Ecto neural progenitor cell (in vitro differentiated cells): ENCODE results near the gene CNR1.
A peak's percentile ranks its signal among the peaks of the same experiment; 100 is the strongest.
"Not testable (repeated sequence)": the region's sequence is repeated elsewhere in the genome, so short reads cannot be mapped to it uniquely, and the experiment has no call there.

ENCODE experiments used
- DNase-seq: peaks from one replicate; pipeline ENCODE4 v3.0.0-alpha.2; 2018; ENCODE audit warnings: low spot score

Gene CNR1

DNA sequence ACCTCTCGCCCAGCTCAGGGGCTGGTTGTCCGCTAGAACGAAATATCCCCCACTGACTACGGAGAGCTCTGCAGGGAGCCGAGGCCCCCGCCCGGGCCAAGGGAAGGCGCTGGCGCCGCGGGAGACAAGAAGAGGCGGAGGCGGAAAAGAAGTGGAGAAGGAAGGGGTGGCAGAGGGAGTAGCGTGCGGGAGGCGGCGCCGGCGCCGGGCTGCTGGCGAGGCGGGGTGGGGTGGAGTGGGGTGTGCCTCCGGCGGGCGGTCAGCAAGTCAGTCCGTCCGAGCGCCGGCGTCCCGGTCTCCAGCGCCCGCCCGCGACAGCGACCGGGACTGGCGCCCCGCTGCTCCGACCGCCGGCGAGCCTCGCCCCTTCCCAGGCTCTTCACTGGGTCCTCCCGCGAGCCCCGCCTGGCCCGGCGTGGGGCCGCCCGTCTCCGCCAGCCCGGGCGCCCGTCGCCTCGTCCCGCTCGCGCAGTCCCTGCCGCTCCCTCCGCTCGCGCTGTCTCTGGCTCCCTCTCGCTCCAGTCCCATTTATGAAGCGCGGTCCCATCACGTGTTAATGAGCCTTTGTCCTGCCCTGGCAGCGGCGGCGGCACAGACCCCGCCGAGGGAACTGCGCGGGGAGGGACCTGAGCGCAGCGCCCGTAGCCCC, at the start of gene CNR1:
Gene CNR1, minus strand, starts transcription at position 504 of the 649 bp plus-strand sequence. CDS start 21,073 bp downstream, outside the sequence.
- peak; percentile 72 for DNase-seq

DNA sequence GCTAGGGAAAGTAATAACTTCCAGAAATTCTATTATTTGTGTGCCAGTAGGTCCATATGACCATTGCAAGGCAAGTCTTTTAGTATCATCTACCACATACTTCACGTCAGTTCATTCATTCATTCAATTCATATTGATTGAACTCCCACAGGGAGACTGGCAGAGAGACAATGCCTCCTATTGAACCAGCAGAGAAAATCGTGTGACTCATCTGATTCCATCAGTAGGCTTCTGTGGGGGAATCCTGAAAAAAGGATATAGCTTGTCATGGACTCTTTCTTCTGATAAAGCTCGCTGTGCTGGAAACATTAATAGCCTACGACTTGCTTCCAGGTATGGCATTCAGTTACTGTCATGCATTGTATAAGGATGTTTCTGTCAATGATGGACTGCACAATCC, 45.3 kb upstream of the CNR1 start:
- DNase-seq: no peak

DNA sequence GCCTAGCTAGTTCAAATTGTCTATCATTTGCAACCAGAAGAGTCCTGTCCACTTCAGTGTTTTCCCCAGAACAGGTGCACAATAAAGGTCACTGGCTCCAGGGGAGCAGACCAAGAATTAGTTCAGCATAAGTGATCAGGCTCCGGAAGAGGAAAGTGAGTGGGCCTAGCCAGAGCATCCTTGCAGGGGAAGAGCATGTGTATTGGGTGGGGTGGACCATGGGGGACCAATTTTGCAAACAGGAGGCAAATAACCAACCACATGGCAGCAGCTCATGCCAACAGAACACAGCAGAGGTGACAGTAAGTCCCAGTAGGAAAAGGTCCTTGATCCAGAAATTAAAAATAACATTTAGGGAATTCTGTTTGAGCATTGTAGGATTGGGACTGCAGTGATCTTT, 43.2 kb upstream of the CNR1 start:
- no peak for DNase-seq

DNA sequence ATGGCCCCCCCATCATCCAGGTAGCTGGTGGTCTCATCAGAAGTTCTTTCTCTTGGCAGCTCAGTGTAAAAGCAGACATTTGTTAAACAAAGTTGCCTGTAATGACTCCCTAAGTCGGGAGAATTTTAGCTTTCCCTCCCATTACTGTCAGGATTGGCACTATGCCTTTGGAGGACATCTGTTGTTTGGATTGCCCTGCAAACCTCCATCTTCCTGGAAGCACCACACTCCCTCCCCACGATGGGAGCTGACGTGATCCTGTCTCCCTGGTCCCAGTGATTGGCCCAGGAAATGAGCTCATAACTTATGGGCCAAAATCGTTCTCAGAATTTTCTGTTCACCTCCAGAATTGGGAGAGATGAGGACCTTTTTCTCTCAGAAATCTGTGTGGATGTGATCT, 42.6 kb upstream of the CNR1 start:
- DNase-seq: no peak

DNA sequence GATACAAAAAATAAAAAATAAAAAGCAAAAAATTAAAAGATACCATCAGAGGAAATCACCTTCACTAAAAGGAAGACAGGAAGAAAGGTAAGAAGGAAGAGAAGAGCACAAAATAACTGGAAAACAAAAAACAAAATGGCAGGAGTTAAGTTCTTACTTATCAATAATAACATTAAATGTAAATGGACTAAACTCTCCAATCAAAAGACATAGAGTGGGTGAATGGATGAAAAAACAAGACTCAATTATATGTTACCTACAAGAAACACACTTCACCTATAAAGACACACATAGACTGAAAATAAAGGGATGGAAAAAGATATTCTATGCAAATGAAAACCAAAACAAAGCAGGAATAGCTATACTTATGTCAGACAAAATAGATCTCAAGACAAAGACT, 35.6 kb upstream of the CNR1 start:
- DNase-seq: not testable (repeated sequence)

DNA sequence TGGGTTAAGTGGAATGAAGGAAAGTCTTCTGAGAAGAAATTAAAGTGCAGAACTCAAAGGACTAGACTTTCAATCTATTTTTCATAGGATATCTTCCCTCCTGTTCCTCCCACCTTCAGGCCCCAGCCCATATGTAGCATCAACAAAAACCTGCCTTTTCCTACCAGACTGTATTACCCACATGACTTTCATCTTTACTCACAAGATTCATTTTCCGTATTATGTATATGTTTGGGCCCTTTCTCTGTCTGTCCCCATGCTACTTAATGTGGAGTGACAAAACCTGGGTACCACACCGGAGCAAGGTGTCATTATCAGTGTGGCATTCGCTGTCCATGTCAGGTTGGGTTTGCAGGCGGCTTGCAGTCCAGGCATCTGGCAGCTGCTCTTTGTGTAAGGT, 18.8 kb upstream of the CNR1 start:
- DNase-seq: no peak

DNA sequence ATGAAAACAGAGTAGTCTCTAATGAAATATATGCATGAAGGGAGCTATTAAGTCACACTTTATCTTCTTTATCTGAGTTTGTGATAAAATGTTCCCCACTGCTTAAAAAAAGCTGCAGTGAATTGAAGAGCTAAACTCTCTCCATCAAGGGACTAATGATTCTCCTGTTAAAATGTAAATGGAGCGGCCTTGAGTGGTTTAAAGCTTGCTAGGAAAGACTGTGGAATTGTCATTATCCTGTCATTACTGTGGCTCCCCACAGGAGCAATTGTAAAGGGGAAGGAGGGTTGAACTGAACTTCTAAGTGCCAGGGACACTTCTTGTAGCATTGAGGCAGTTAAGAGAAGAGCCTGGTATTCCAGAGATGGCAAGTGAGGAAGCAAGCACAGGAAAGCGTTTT, 17.3 kb upstream of the CNR1 start:
- DNase-seq: no peak

DNA sequence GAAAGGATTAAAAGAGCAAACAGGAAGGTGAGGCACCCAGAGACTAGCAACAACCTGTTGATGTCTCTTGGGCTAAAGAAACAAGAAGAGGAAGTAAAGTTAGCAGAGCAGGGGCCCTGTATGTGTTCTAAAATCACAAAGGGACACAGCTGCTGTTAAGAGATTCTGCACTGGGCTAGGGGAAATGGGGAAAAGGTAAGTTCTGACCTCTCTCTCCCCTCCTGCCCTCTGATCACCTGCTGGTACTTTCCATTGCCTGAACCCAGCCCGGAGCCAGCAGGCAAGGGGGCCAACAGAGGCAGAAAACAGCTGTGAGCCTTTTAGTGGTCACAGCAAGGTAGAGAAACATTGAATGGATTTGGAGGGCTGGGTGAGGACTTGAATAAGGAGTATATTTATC, 13.5 kb upstream of the CNR1 start:
- DNase-seq: no peak

DNA sequence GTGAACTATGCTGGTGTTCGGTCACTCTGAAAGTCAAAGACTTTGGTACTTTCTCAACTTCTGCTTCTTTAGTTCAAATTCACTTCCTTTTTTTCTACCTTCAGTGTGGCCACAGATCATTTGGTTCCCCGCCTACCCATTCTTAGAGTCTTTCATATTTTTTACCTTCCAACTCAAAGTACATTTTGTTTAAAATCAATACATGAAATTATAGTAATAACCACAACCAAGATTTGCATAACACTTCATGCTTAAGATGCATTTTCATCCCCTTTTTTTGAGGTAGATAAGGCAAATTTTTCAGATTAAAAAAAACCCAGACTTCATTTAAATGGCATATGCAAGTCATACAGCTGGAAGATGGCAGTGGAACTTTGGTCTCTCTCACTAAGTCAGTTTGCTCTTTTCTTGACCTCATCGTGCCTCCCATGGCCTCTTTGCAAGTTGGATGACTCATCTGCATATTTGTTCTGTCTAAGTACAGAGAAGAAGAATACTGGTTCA, 11.9 kb upstream of the CNR1 start:
- no peak for DNase-seq

DNA sequence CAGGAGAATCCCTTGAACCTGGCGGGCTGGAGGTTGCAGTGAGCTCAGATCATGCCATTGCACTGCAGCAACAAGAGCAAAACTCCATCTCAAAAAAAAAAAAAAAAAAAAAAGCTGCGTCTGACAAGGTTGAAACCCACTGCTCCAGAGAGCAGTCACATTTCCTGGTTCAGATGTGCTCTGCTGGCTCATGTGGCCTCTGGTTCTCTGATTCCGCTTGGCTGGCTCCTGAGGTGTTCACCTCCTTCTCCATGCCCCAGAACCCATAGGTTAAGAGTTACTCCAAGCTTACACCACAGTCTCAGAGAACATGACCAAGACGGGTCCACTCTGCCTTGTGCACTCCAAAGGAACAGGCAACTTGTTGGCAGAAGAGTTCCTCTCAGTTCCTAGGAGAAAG, 8.8 kb upstream of the CNR1 start:
- DNase-seq: no peak

DNA sequence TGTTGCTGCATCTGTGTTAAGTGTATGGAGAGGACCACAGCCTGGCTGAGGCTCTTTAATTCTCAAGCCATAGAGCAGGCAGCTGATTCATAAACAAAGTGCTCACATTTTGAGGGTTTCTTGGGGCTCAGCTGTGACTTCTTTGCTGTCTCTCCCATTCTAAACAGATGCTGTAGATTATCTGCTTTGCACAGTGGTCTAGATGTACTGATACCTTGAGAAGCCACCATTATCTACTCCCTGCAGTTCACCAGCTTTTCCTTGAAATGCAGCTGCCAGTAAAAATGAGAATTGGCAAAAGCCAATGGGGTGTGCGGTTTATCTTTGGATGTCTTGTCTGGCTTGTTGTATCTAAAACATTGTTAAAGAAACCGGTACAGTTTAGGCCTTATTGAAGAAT, 5.2 kb upstream of the CNR1 start:
- no peak for DNase-seq

DNA sequence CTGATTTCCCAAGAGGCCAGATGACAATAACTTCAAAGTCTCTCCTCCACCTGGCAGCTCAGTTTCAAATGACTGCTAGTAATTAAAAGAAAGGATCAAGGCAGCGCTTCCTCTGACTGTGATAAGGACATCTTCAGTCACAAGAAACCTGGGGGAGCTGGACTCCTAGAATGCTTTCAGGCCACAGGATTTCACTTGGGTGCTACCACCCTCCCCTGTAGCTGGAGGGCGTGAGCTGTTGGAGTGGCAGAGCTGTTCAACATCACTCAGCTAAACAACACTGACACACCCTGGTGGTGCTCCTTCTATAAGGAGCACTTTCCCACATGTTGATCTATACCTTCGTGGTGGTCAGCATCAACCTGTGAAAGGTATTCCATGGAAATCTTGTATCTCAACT, 2.2 kb upstream of the CNR1 start:
- DNase-seq: no peak

DNA sequence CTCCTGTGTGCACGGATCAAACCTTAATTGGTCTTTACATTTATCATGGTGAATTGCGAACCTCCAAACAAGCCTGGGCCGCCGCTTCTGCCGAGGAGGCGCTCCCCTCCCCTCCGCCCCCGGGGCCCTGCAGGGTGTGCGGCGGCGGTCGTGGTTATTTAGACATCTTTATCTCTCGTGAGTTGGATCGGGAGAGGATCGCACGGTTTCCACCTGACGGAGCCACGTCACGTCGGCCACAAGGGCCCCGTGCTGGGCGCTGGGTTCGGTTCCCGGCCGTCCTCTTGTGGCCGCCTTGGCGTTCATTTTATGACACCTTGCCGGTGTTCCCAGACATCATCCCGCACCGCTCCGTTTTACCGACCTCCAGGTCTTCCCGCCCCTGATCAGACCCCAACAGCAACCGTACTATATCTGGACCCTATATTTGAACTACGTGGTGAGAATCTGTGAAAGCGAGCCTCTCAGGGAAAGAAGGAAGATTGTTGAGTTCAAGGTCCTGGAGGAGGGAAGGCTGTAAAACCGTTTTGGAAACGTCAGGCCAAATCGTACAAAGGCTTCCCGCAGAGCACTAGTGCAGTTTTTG, 1.3 kb upstream of the CNR1 start:
- DNase-seq: peak; percentile 54

DNA sequence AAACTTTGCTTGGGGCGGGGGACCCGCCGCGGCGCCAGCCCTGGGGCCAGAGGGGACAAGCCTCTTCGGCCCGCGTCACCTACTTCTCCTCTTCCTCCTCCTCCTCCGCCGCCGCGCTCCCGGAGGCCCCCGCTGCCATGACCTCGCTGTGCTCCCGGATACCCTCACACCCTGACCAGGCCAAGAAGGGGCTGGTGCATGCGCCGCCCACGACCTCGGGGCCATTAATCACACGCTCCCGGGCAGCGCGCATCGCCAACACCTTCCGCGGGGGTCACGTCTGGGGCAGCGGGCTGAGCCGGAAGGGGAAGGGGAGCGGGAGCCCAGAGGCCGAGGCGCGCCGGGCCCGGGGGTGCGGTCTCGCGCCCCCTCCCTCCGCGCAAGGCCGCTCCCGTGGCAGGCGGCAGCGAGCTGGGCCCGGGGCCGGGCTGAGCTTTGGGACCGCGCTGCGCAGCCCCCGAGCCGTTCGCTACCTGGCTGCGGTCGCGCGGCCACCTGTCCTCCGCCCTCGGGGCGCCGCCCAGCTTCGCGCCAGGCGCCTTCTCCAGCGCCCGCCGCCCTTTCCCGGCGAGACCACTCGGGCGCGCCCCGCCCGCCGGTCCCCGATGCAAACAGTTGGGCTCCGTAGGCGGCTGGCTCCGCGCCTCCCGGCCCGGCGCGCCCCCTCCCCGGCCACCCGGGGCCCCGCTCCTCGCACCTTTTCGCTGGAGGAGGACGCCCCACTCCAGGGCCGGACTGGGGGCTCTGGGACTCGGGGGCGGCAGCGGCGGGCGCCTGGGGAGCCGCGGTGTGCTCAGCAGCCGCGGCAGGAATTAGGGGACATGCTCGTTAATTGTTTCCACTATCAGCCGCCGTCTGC, 575 bp upstream of the CNR1 start:
- DNase-seq: peak; percentile 57

DNA sequence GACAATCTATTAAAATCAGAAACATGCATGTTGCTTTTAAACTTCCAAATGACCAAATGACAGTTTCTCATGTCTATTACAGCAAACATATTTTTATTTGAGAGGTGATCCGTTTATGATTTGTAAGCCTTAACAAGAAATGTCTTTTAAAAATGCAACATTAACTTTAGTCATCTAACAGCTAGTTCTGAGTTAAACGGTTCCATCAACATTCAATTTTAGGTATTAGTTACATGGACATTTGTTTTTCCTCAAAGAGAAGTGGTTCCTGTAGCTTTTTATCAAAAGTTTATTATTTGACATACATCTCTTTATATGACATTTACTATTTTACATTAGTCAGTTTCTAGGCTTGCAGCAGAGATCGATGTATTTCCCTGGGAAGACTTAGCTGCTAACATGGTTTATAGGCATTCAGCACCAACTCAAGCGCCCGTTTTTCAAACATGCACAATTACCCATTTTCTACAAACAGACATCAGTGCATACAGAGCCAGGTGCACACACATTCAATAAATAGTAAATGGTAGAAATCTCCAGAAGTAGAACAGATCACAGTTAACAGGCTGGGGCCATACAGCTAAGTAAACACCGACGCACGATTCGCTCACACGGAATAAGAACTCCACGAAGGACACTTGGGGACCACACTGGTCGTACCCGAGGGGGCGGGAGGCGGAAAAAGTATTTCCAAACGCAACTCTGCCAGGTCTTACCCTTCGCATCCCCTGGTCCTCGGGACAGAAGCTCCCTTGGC, 882 bp downstream of the CNR1 start:
- DNase-seq: no peak

DNA sequence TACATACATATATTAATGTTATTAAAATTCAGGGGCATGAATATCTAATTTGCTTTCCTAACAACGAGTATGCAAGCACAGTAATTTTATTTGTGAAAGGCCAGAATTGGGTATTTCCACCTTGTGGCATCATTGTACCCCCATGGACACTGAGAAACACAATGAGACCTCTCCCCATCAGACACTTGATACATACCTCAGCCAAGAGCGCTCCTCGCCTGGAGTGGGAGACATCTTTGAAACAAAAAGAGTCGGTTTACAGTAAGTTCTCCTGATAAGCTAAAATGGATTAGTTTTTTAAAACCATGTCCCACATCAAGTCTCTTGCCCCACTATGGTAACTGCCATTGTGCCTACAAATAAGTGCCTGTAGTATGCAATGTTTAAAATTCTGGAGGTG, 2.1 kb downstream of the CNR1 start:
- no peak for DNase-seq

DNA sequence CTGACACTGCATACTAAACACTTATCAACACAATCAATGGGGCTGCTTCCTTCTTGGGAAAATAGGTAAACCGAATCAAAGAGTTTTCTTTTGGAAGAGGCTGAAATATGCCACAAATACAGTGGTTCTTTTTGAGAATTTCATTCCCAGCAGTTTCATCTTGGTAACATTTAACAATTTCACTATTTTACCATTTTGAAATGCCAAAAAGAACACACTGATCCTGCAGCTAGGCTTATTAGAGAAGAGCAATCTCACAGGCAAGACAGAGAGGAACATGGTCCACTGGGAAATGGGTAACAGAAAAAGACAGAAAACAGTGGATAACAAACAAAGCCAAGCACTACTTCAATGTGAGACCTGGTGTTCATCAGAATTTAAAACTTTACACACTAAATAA, 2.5 kb downstream of the CNR1 start:
- no peak for DNase-seq

DNA sequence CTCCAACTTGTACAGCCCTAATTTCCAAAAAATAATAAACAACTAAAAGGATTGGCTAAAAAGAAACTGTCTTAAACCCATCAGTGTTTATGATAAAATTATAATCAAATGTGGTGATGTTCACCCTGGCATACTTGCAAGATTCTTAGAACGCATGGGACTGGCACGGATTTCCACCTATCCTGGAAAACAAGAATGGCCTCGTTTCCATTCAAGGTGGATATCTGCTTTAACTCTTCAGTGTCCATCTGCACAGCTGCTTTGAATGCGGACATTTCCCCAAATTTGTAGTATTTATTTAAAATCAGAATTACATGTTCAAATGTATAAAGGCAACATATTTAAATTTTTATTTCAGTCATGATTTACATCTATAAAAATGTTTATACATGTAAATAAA, 4.2 kb downstream of the CNR1 start:
- DNase-seq: no peak

DNA sequence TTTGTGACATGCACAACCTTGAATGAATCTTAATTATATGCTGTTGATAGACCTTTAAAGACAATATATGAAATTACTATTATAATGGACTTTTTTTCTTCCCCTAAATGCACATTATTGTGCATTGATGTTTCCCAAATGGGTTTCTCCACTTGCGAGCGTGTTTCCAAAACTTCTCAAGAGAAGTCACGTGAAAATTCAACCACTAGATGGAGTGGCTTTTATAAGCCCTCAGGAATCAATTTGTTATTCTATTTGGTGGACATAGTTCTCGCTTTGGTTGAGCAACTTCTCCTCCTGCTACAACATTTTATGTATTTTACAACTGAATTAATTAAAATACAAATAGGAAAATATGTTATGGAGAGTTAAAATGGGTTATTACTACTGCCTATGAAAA, 9.0 kb downstream of the CNR1 start:
- no peak for DNase-seq

DNA sequence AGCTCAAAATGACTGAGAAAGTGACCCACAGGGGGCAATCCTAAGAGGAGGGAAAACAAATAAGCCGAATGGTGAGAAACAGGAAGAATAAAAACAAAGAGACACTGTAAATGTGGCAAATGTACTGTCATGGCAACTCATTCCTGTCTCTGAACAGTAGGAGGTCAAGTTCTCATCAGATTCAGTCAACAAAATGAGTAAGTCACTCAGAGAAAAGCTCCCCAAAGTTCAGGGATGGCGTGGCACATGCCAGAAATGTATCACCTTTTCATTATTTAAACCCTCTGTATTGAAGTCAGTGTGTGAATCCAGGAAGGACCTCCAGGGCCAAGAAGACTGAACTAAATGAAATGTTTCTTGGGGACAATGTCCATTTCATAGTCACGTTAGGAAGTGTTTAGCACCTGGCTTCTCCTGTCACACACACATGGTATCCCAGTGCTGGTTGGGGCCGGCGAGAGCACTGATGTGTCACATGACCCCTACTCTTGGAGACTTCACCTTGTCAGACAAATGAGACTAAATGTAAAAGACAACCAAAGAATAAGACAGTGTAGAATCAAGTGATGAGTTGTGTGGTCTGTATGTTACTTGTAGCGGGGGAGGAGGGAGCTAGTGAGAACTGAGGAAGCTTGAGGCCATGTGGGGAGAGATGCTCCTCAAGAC, 20.7 kb downstream of the CNR1 start:
- DNase-seq: no peak

DNA sequence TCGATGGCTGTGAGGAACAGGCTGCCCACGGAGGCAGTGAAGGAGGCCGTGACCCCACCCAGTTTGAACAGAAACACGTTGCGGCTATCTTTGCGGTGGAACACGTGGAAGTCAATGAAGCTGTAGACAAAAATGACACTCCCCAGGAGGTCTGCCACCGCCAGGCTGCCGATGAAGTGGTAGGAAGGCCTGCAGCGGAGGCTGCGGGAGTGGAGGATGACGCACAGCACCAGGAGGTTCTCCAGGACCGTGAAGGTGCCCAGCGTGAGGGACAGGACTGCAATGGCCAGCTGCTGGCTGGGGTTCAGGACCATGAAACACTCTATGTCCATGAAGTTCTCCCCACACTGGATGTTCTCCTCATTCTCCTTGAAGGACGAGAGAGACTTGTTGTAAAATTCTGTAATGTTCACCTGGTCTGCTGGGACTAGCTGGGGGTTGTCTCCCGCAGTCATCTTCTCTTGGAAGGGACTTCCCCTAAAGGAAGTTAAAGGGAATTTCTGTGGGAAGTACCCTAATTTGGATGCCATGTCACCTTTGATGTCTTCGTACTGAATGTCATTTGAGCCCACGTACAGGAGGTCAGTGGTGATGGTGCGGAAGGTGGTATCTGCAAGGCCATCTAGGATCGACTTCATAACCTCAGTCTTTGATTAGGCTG, 21.4 kb downstream of the CNR1 start:
- no peak for DNase-seq
